GM21737 (cell line): Measurements from ENCODE around the gene EDDM13.
"Not testable (repeated sequence)": the region's sequence is repeated elsewhere in the genome, so short reads cannot be mapped to it uniquely, and the experiment has no call there.

ENCODE experiments used
- ATAC-seq: cut with Tn5 transposase; IDR thresholded peaks from one replicate; pipeline ENCODE4 v1.9.1; 2021; ENCODE audit warnings: mild to moderate bottlenecking, moderate library complexity; ENCODE audit not compliant: unreplicated experiment

EDDM13 gene

GRCh38 chr19:56319991-56320390 lies 47.4 kb downstream of the EDDM13 start:
- no peak for ATAC-seq

- ATAC-seq, result no peak
Measured at GRCh38 chr19:56321254-56321988, 48.9 kb downstream of the EDDM13 start.

- ATAC-seq, result no peak
Measured at GRCh38 chr19:56321989-56322440, 49.5 kb downstream of the EDDM13 start.

- ATAC-seq, result no peak
Measured at GRCh38 chr19:56324436-56324835, 51.9 kb downstream of the EDDM13 start.

- no peak for ATAC-seq
Measured at GRCh38 chr19:56332695-56333094, 60.1 kb downstream of the EDDM13 start.

- ATAC-seq, result no peak
Measured at GRCh38 chr19:56333506-56333905, 61.0 kb downstream of the EDDM13 start.

- ATAC-seq, result not testable (repeated sequence)
Measured at GRCh38 chr19:56335371-56335770, 62.8 kb downstream of the EDDM13 start.

GRCh38 chr19:56337077-56337476 lies 64.5 kb downstream of the EDDM13 start:
- not testable (repeated sequence) for ATAC-seq

GRCh38 chr19:56339031-56339430 lies 66.5 kb downstream of the EDDM13 start:
- not testable (repeated sequence) for ATAC-seq

- ATAC-seq, result no peak
Measured at GRCh38 chr19:56341948-56342347, 69.4 kb downstream of the EDDM13 start.

- ATAC-seq, result no peak
Measured at GRCh38 chr19:56347163-56347778, 74.7 kb downstream of the EDDM13 start.

GRCh38 chr19:56348289-56348877 lies 75.8 kb downstream of the EDDM13 start:
- ATAC-seq, result no peak

- no peak for ATAC-seq
Measured at GRCh38 chr19:56350416-56351045, 78.0 kb downstream of the EDDM13 start.

- no peak for ATAC-seq
Measured at GRCh38 chr19:56351208-56351607, 78.7 kb downstream of the EDDM13 start.

GRCh38 chr19:56355517-56355916 lies 83.0 kb downstream of the EDDM13 start:
- ATAC-seq, result no peak

GRCh38 chr19:56356944-56357343 lies 84.4 kb downstream of the EDDM13 start:
- no peak for ATAC-seq
